LNCaP clone FGC (cell line): ENCODE results near the gene NME7.

Source experiments
- DNase-seq: peaks from one replicate; pipeline ENCODE4 v3.0.0-alpha.2; 2011; ENCODE audit warnings: low read depth
- H3K4me3 ChIP-seq: 2 replicates; pipeline ENCODE4 v1.5.1; 2011; ENCODE audit warnings: mild to moderate bottlenecking, low read depth, low read length, control low read depth
- TF ChIP-seq, protein P1 (sequence below): IDR thresholded peaks from 2 replicates; pipeline ENCODE4 v1.5.1; 2012; ENCODE audit warnings: mild to moderate bottlenecking; ENCODE audit not compliant: control insufficient read depth, insufficient read depth; ENCODE audit errors: extremely low read depth

The NME7 gene

GRCh38 chr1:169117014-169117413, 250.6 kb downstream of the NME7 start:
- TF ChIP-seq, protein P1, sequence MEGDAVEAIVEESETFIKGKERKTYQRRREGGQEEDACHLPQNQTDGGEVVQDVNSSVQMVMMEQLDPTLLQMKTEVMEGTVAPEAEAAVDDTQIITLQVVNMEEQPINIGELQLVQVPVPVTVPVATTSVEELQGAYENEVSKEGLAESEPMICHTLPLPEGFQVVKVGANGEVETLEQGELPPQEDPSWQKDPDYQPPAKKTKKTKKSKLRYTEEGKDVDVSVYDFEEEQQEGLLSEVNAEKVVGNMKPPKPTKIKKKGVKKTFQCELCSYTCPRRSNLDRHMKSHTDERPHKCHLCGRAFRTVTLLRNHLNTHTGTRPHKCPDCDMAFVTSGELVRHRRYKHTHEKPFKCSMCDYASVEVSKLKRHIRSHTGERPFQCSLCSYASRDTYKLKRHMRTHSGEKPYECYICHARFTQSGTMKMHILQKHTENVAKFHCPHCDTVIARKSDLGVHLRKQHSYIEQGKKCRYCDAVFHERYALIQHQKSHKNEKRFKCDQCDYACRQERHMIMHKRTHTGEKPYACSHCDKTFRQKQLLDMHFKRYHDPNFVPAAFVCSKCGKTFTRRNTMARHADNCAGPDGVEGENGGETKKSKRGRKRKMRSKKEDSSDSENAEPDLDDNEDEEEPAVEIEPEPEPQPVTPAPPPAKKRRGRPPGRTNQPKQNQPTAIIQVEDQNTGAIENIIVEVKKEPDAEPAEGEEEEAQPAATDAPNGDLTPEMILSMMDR: no peak

GRCh38 chr1:169115891-169116585, 251.6 kb downstream of the NME7 start:
- H3K4me3 ChIP-seq: no peak overlapping the region
- TF ChIP-seq, protein P1: no peak
- DNase-seq: no peak

More at GRCh38 chr1:169117014-169117413, 250.6 kb downstream of the NME7 start:
- H3K4me3 ChIP-seq: no peak overlapping the region
- no peak for DNase-seq

GRCh38 chr1:169113613-169114119, 253.9 kb downstream of the NME7 start:
- TF ChIP-seq, protein P1: no peak
- no peak for DNase-seq
- no peak overlapping the region for H3K4me3 ChIP-seq

DNA sequence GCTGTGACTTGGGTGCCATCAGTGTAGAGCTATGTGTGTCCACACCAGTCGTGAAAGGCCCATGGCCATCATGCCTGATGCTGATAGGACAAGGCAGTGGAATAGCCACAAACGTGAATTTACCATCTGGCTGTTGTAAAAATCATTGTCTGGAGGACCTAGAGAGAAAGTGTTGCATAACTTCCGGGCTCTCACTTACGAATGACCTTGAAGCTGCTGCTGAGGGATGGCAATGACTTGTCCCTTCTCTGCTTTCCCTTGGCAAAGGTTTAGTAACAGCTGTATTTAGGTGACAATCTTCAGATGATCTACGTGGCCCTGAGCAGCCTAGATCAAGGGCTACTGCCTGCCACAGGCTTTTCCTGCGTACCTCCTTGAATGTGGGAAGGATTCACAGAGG, 255.4 kb downstream of the NME7 start:
- TF ChIP-seq, protein P1: no peak
- DNase-seq: no peak
- H3K4me3 ChIP-seq: no peak overlapping the region

DNA sequence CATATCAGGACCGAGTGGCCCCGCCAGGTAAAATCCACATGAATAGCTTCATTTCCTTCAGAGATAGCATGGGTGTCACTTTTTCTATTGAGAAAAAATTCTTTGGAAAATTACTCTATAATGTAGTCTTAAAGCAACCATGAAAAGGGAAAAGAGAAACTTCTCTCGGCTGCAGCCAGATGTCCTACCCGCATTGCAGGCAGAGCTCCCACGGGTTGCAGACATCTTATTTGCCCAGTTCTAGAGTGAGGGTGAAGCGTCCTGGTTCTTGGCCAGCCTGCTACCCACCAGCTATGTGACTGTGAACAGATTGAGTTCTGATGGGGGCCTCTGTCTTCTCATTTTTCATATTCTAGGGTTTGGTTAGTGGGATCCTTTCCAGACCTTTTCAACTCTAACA, 256.1 kb downstream of the NME7 start:
- no peak for DNase-seq
- H3K4me3 ChIP-seq: no peak overlapping the region
- TF ChIP-seq, protein P1: no peak

DNA sequence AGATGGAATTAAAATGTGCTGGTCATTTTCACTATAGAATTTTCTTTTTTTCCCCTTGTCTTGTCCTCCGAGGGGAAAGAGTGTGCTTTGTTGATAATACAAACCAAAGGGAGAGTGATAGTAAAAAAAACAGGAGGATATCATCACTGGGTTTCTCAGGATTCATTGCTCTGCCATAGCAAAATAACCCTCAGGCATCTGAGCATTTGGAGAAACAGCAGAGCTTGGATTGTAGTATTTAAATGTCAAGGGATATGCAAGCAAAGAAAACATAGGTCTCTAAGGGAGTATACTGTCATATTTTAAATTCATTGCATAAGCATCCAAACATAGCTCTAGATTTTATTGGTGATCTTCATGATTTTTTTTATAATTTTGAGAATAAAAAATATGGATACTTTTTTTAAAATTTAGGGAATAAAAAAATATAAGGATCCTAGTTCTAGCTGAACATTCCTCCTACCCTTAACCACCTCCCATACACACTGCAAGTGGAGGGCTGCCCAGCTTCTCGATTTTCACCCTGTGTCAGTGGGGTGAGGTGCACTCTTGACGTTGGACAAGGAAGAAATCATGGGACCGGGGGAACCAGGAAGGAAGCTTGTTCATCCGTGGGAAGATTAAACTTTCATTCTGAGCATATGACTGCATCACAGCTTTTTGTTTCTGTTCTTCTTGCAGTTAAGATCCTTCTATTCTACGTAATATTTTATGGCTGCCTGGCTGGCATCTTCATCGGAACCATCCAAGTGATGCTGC, 256.7 kb downstream of the NME7 start:
- peak overlapping the region; percentile 59 for H3K4me3 ChIP-seq
- DNase-seq: no peak
- TF ChIP-seq, protein P1: no peak

GRCh38 chr1:169110236-169110635, 257.4 kb downstream of the NME7 start:
- DNase-seq: no peak
- H3K4me3 ChIP-seq: peak overlapping the region; percentile 59
- TF ChIP-seq, protein P1: no peak
